Measurements from ENCODE around the gene LDLRAD2. TPM values are rescaled to one million over a fixed set of nuclear protein-coding genes. Genes with fewer than 3 reads are reported as not detected.
A peak's percentile ranks its signal among the peaks of the same experiment; 100 is the strongest.

Gene LDLRAD2
- total RNA-seq, 1 donor from 2014 or later, result 0.38 TPM

GRCh38 chr1:21818656-21819055 is 6.6 kb downstream of the LDLRAD2 start:
- Histone ChIP-seq H3K27me3 (no peaks in the 10 kb centered on the region), H3K27ac (no peak overlapping the region), H3K4me1 (peaks cover 10% of the 10 kb centered on the region), H3K9me3 (no peaks in the 10 kb centered on the region), H3K36me3 (peaks cover 15% of the 10 kb centered on the region), H3K4me3 (no peak overlapping the region)
- peak; percentile 34 for ATAC-seq
- DNase-seq, result no peak
- no peak for TF ChIP-seq CTCF (IDR thresholded peaks at IDR 0.05)
- intact Hi-C loops (cut with DNase I), result no loop called here

- ATAC-seq (no peak), DNase-seq (no peak)
- intact Hi-C loops (cut with DNase I), result no loop called here
- Histone ChIP-seq H3K4me3 (no peak overlapping the region), H3K9me3 (no peaks in the 10 kb centered on the region), H3K27ac (no peak overlapping the region), H3K4me1 (peaks cover 2% of the 10 kb centered on the region), H3K27me3 (no peaks in the 10 kb centered on the region), H3K36me3 (peaks cover 36% of the 10 kb centered on the region)
- no peak for TF ChIP-seq CTCF (IDR thresholded peaks at IDR 0.05)
Observed at GRCh38 chr1:21820597-21821232, 8.7 kb downstream of the LDLRAD2 start.

- Histone ChIP-seq H3K36me3 (peaks cover 44% of the 10 kb centered on the region), H3K4me3 (no peak overlapping the region), H3K9me3 (no peaks in the 10 kb centered on the region), H3K27me3 (no peaks in the 10 kb centered on the region), H3K4me1 (no peaks in the 10 kb centered on the region), H3K27ac (no peak overlapping the region)
- ATAC-seq (peak; percentile 5), DNase-seq (no peak)
- TF ChIP-seq CTCF (IDR thresholded peaks at IDR 0.05), result no peak
- intact Hi-C loops (cut with DNase I), result no loop called here
Observed at GRCh38 chr1:21821385-21822019, 9.4 kb downstream of the LDLRAD2 start.

GRCh38 chr1:21822349-21822748 is 10.3 kb downstream of the LDLRAD2 start:
- intact Hi-C loops (cut with DNase I), result no loop called here
- TF ChIP-seq CTCF (IDR thresholded peaks at IDR 0.05), result no peak
- no peak overlapping the region for H3K4me3 ChIP-seq
- no peaks in the 10 kb centered on the region for H3K27me3 ChIP-seq
- DNase-seq (no peak), ATAC-seq (peak; percentile 19)
- no peak overlapping the region for H3K27ac ChIP-seq
- no peaks in the 10 kb centered on the region for H3K4me1 ChIP-seq
- H3K9me3 ChIP-seq, result no peaks in the 10 kb centered on the region
- H3K36me3 ChIP-seq, result peaks cover 52% of the 10 kb centered on the region

GRCh38 chr1:21823206-21823979 is 11.3 kb downstream of the LDLRAD2 start:
- Histone ChIP-seq H3K36me3 (peaks cover 63% of the 10 kb centered on the region), H3K4me1 (no peaks in the 10 kb centered on the region), H3K9me3 (no peaks in the 10 kb centered on the region), H3K27ac (no peak overlapping the region), H3K27me3 (no peaks in the 10 kb centered on the region), H3K4me3 (no peak overlapping the region)
- TF ChIP-seq CTCF (IDR thresholded peaks at IDR 0.05), result no peak
- DNase-seq (no peak), ATAC-seq (no peak)
- intact Hi-C loops (cut with DNase I), result no loop called here

Data from upper lobe of right lung (tissue), 1 donor.